SK-N-SH (cell line): ENCODE measurements around the gene OR51E1.
A peak's percentile ranks its signal among the peaks of the same experiment; 100 is the strongest.

Experiments used
- CTCF ChIP-seq: fragments of 200-600 bp; sonication (generic); IDR thresholded peaks from 2 replicates; pipeline ENCODE4 v1.6.1; 2017; ENCODE audit warnings: antibody characterized with exemption, mild to moderate bottlenecking, moderate library complexity
- ELF1 ChIP-seq: IDR thresholded peaks from 2 replicates; pipeline ENCODE4 v1.4.0; 2012
- EP300 ChIP-seq, 2 experiments: IDR thresholded peaks; 2 replicates each; pipeline versions ENCODE4 v1.4.0 to v1.6.1; 2012; ENCODE audit warnings: borderline replicate concordance in 1 of 2, low read depth in 1 of 2, low read length in 1 of 2
- RAD21 ChIP-seq: IDR thresholded peaks from 2 replicates; pipeline ENCODE4 v1.6.1; 2012; ENCODE audit warnings: mild to moderate bottlenecking, low read length
- SIN3A ChIP-seq: IDR thresholded peaks from 2 replicates; pipeline ENCODE4 v1.6.1; 2012; ENCODE audit warnings: low read depth, mild to moderate bottlenecking, low read length, moderate library complexity, borderline replicate concordance
- ZBTB33 ChIP-seq: IDR thresholded peaks from 2 replicates; pipeline ENCODE4 v1.4.0; 2012; ENCODE audit warnings: low read depth, borderline replicate concordance

GRCh38 chr11:4607781-4608666, 35.8 kb upstream of the OR51E1 start, which contains the start of gene TRIM68:
- TF ChIP-seq CTCF (no peak), ELF1 (peak; percentile 92), ZBTB33 (no peak), SIN3A (peak; percentile 81; the same call in 1 of the 2 replicates), RAD21 (no peak), EP300 (IDR thresholded peaks at IDR 0.05; ENCODE audit: borderline replicate concordance in 1 of 2, low read depth in 1 of 2, low read length in 1 of 2) (no peak)
